BJ (cell line): Measurements from ENCODE around the gene FGGY. TPM values are rescaled to one million over a fixed set of nuclear protein-coding genes. Genes with fewer than 3 reads are reported as not detected.

Experiments used
- CTCF ChIA-PET: fragments of 350-600 bp; formaldehyde crosslinking; extraction: SDS; loops from one replicate; lab custom pipeline; 2021; ENCODE audit warnings: antibody characterized with exemption, inconsistent platforms; lab: Yijun Ruan, JAX
- POLR2A ChIA-PET: fragments of 300-600 bp; sonication (Branson Sonifier 250); formaldehyde crosslinking; extraction: SDS; loops from one replicate; lab custom pipeline; 2021; ENCODE audit warnings: antibody characterized with exemption; lab: Charles Lee
- DNase-seq: peaks from one replicate; pipeline ENCODE4 v3.0.0-alpha.2; 2011; ENCODE audit warnings: low read depth
- H3K27me3 ChIP-seq: 2 replicates; pipeline ENCODE4 v1.6.0; 2011; ENCODE audit warnings: low read length; ENCODE audit not compliant: control insufficient read depth, insufficient read depth
- H3K36me3 ChIP-seq: 2 replicates; pipeline ENCODE4 v1.5.1; 2011; ENCODE audit warnings: low read length; ENCODE audit not compliant: control insufficient read depth, insufficient read depth
- H3K4me3 ChIP-seq: 2 replicates; pipeline ENCODE4 v1.5.1; 2011; ENCODE audit warnings: low read depth, mild to moderate bottlenecking, control low read depth, low read length
- polyA plus RNA-seq: library from polyadenylated mRNA; depleted of rRNA; stranded (reverse); fragments of >200 nt; gene quantifications from 2 replicates; pipeline ENCODE4 v1.2.3, GENCODE V29; 2011
- TF ChIP-seq, protein P1 (sequence below): IDR thresholded peaks from 2 replicates; pipeline ENCODE4 v1.5.1; 2011; ENCODE audit warnings: low read depth, mild to moderate bottlenecking, control low read depth, inconsistent platforms, low read length, moderate library complexity; ENCODE audit not compliant: insufficient read depth

FGGY gene
- polyA plus RNA-seq, 1 experiment: 9.9 TPM

- ChIA-PET POLR2A (no interaction called here), CTCF (no interaction called here)
- Histone ChIP-seq H3K27me3 (no peaks in the 10 kb centered on the region), H3K4me3 (no peak overlapping the region), H3K36me3 (no peaks in the 10 kb centered on the region)
- no peak for DNase-seq
- TF ChIP-seq, protein P1, sequence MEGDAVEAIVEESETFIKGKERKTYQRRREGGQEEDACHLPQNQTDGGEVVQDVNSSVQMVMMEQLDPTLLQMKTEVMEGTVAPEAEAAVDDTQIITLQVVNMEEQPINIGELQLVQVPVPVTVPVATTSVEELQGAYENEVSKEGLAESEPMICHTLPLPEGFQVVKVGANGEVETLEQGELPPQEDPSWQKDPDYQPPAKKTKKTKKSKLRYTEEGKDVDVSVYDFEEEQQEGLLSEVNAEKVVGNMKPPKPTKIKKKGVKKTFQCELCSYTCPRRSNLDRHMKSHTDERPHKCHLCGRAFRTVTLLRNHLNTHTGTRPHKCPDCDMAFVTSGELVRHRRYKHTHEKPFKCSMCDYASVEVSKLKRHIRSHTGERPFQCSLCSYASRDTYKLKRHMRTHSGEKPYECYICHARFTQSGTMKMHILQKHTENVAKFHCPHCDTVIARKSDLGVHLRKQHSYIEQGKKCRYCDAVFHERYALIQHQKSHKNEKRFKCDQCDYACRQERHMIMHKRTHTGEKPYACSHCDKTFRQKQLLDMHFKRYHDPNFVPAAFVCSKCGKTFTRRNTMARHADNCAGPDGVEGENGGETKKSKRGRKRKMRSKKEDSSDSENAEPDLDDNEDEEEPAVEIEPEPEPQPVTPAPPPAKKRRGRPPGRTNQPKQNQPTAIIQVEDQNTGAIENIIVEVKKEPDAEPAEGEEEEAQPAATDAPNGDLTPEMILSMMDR: no peak
These were observed 63.8 kb downstream of the FGGY start for GRCh38 chr1:59360729-59361128.

DNA sequence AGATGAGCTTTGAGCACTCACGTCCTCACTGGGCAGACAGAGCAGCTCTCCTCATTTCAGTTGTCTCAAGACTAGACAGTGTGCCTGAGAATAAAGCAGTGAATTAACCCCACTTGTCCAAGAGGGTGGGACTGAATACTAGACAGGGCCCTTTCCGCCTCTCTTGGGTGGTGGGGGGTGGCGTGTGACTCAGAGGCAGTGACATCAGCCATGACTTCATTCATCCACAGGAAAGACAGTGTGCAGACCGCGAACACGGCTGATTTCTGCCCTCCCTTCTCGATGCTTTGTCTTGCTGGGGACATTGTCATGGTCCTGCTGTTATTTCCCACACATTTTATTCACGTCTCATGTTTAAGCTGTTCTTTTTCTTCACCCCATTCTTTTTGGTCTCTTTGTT is 64.9 kb downstream of the FGGY start:
- DNase-seq: no peak
- no peaks in the 10 kb centered on the region for H3K27me3 ChIP-seq
- H3K36me3 ChIP-seq: no peaks in the 10 kb centered on the region
- H3K4me3 ChIP-seq: no peak overlapping the region
- ChIA-PET CTCF (no interaction called here), POLR2A (no interaction called here)
- TF ChIP-seq, protein P1: no peak

GRCh38 chr1:59364037-59364436 is 67.1 kb downstream of the FGGY start:
- Histone ChIP-seq H3K36me3 (no peaks in the 10 kb centered on the region), H3K4me3 (no peak overlapping the region), H3K27me3 (no peaks in the 10 kb centered on the region)
- ChIA-PET CTCF (interaction anchor here (0.5 kb wide), 1 partner anchor 514 kb away, joined by 3 read pairs; no protein-coding TSS in a partner anchor), POLR2A (no interaction called here)
- DNase-seq: no peak
- TF ChIP-seq, protein P1: no peak

GRCh38 chr1:59366346-59366745 is 69.5 kb downstream of the FGGY start:
- TF ChIP-seq, protein P1: no peak
- Histone ChIP-seq H3K27me3 (no peaks in the 10 kb centered on the region), H3K4me3 (no peak overlapping the region), H3K36me3 (no peaks in the 10 kb centered on the region)
- CTCF ChIA-PET: interaction anchor here (1.5 kb wide), 1 partner anchor 11 kb away, joined by 4 read pairs; no protein-coding TSS in a partner anchor
- POLR2A ChIA-PET: no interaction called here
- DNase-seq: no peak

GRCh38 chr1:59367301-59368007 is 70.6 kb downstream of the FGGY start:
- CTCF ChIA-PET: interaction anchor here (0.6 to 1.5 kb wide), 3 partner anchors 12 to 336 kb away, joined by 3 to 4 read pairs (median 3); no protein-coding TSS in a partner anchor

More at GRCh38 chr1:59367301-59368007, 70.6 kb downstream of the FGGY start:
- H3K27me3 ChIP-seq: no peaks in the 10 kb centered on the region
- DNase-seq: peak; percentile 88
- TF ChIP-seq, protein P1: no peak
- no peak overlapping the region for H3K4me3 ChIP-seq
- no peaks in the 10 kb centered on the region for H3K36me3 ChIP-seq
- POLR2A ChIA-PET: interaction anchor here (1.5 kb wide), 1 partner anchor 71 kb away, joined by 4 read pairs; the partner anchor contains the start of gene FGGY
